Measurements from ENCODE around the gene HSPA12A. TPM values are rescaled to one million over a fixed set of nuclear protein-coding genes. Genes with fewer than 3 reads are reported as not detected.

Gene HSPA12A
- polyA plus RNA-seq, 1 experiment, result 20.5 TPM

DNA sequence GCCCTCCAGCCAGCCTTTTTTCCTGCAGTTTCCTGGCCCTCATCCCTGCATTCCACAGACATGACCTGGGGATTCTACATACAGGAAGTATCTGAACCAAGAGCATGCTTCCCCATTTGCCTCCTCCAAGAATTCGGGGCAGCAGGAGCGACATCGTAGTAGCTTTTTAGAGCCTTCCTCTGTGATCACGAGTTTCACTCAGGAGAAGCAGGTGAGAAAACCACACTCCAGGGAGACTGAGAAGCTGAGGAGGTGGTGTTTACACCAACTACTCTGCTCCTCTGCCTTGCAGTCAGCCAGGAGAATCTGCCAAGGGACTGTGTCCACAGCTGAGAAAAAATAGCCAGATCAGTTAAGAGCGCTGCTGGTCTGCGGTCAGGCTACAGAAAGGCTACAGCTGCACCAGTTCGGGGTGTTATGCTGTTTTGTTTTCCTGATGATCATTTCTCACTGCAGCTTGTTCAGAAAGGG, 54.1 kb downstream of the HSPA12A start:
- ChIA-PET CTCF (interaction anchor here (1.0 to 17.5 kb wide), 7 partner anchors 29 to 487 kb away, joined by 3 to 426 read pairs (median 5); no protein-coding TSS in a partner anchor), POLR2A (interaction anchor here (1.2 to 2.9 kb wide), 2 partner anchors 33 to 54 kb away, joined by 4 to 6 read pairs; partner anchors contain the start of gene HSPA12A)
- H3K27me3 ChIP-seq (ENCODE audit: control insufficient read depth, insufficient read depth, low read length), result no peaks in the 10 kb centered on the region
- peak; percentile 44 for DNase-seq (ENCODE audit: low read depth, low spot score)
- peak overlapping the region; percentile 30 for H3K4me3 ChIP-seq (ENCODE audit: low read depth, low read length)
- TF ChIP-seq, protein P1, sequence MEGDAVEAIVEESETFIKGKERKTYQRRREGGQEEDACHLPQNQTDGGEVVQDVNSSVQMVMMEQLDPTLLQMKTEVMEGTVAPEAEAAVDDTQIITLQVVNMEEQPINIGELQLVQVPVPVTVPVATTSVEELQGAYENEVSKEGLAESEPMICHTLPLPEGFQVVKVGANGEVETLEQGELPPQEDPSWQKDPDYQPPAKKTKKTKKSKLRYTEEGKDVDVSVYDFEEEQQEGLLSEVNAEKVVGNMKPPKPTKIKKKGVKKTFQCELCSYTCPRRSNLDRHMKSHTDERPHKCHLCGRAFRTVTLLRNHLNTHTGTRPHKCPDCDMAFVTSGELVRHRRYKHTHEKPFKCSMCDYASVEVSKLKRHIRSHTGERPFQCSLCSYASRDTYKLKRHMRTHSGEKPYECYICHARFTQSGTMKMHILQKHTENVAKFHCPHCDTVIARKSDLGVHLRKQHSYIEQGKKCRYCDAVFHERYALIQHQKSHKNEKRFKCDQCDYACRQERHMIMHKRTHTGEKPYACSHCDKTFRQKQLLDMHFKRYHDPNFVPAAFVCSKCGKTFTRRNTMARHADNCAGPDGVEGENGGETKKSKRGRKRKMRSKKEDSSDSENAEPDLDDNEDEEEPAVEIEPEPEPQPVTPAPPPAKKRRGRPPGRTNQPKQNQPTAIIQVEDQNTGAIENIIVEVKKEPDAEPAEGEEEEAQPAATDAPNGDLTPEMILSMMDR (IDR thresholded peaks at IDR 0.05; ENCODE audit: low read depth, low read length), result no peak
- H3K9me3 ChIP-seq (ENCODE audit: control insufficient read depth, insufficient read depth, low read length), result no peaks in the 10 kb centered on the region
- peak overlapping the region; percentile 84 for H3K27ac ChIP-seq (ENCODE audit: low read depth, low read length)

DNA sequence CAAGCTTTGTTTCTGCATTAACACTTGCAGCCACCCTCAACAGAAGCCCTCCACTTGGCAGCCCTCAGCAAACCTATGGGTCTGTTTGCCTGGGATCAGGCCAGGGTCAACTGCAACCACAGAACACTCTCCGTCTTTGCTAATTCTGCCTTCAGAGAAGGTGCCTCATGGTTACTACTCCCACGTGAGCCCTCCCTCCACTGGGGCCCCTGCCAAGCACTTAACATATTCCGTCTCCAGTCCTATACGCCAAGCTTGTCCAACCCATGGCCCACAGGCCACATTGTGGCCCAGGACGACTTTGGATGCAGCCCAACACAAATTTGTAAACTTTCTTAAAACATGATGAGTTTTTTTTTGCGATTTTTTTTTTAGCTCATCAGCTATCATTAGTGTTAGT, 54.7 kb downstream of the HSPA12A start:
- TF ChIP-seq, protein P1 (IDR thresholded peaks at IDR 0.05; ENCODE audit: low read depth, low read length), result no peak
- no peak for DNase-seq (ENCODE audit: low read depth, low spot score)
- POLR2A ChIA-PET, result interaction anchor here (2.9 kb wide), 1 partner anchor 55 kb away, joined by 6 read pairs; the partner anchor contains the start of gene HSPA12A
- Histone ChIP-seq H3K4me3 (ENCODE audit: low read depth, low read length) (no peak overlapping the region), H3K27me3 (ENCODE audit: control insufficient read depth, insufficient read depth, low read length) (no peaks in the 10 kb centered on the region), H3K27ac (ENCODE audit: low read depth, low read length) (peak overlapping the region; percentile 21), H3K9me3 (ENCODE audit: control insufficient read depth, insufficient read depth, low read length) (no peaks in the 10 kb centered on the region)
- CTCF ChIA-PET, result interaction anchor here (1.0 to 17.5 kb wide), 5 partner anchors 55 to 487 kb away, joined by 3 to 426 read pairs (median 5); no protein-coding TSS in a partner anchor

DNA sequence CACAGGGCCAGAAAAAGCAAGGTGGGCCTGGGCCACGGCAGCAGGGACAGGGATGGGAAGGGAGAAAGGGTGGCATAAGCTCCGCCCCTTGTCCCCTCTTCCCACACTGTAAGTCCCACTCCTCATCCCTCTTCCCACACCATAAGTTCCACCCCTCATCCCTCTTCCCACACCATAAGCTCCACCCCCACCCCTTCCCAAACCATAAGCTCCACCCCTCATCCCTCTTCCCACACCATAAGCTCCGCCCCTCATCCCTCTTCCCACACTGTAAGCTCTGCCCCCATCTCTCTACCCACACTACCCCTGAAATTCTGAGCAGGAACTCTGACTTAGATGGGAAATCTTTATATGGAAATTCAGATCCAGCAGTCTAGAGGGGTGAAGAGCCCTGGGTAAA, 55.7 kb downstream of the HSPA12A start:
- no peak for DNase-seq (ENCODE audit: low read depth, low spot score)
- ChIA-PET POLR2A (no interaction called here), CTCF (interaction anchor here (2.3 to 17.5 kb wide), 2 partner anchors 102 to 488 kb away, joined by 10 to 426 read pairs; no protein-coding TSS in a partner anchor)
- H3K4me3 ChIP-seq (ENCODE audit: low read depth, low read length), result no peak overlapping the region
- H3K27me3 ChIP-seq (ENCODE audit: control insufficient read depth, insufficient read depth, low read length), result no peaks in the 10 kb centered on the region
- no peaks in the 10 kb centered on the region for H3K9me3 ChIP-seq (ENCODE audit: control insufficient read depth, insufficient read depth, low read length)
- H3K27ac ChIP-seq (ENCODE audit: low read depth, low read length), result no peak overlapping the region
- TF ChIP-seq, protein P1 (IDR thresholded peaks at IDR 0.05; ENCODE audit: low read depth, low read length), result no peak

DNA sequence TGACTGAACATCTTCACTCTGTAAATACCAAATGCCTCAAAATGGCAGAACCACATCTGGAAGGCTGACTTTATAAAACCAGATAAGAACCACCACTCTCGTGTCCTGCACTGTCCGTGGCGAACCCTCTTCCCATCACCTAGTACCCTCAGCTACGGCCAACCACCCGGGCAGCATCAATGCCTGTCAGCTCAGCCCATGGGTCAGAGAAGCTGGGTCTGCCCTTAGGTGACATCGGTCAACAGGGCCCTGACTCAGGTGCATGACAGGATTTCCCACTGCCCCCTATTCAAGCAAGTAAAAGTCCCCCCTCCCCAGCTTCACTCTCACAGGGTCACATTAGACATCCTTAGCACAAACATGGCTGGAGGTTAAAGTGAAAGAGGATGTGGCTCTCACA, 56.6 kb downstream of the HSPA12A start:
- no peaks in the 10 kb centered on the region for H3K9me3 ChIP-seq (ENCODE audit: control insufficient read depth, insufficient read depth, low read length)
- TF ChIP-seq, protein P1 (IDR thresholded peaks at IDR 0.05; ENCODE audit: low read depth, low read length), result no peak
- no peak overlapping the region for H3K4me3 ChIP-seq (ENCODE audit: low read depth, low read length)
- H3K27me3 ChIP-seq (ENCODE audit: control insufficient read depth, insufficient read depth, low read length), result no peaks in the 10 kb centered on the region
- H3K27ac ChIP-seq (ENCODE audit: low read depth, low read length), result no peak overlapping the region
- no peak for DNase-seq (ENCODE audit: low read depth, low spot score)
- POLR2A ChIA-PET, result no interaction called here
- CTCF ChIA-PET, result interaction anchor here (2.3 to 17.5 kb wide), 2 partner anchors 103 to 489 kb away, joined by 10 to 426 read pairs; no protein-coding TSS in a partner anchor

DNA sequence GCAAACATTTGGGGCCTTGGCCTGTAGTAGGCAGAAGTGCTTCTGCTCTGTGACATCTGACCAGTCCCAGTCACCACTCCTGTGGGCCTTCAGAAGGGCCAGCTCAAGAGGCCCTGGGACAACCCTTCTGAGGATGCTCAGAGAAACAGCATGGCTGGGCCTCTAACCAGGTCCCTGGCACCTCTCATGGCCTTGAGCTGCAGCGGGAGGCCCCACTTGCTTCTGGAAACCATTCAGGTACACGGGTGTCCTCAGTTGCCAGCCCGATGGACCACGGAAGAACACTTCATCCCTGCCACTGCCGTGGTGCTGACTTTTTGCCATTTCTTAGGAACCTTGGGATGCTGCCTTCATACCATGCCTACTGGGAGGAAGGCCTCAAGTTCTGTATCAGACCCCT, 57.6 kb downstream of the HSPA12A start:
- no peak overlapping the region for H3K4me3 ChIP-seq (ENCODE audit: low read depth, low read length)
- TF ChIP-seq, protein P1 (IDR thresholded peaks at IDR 0.05; ENCODE audit: low read depth, low read length), result no peak
- DNase-seq (ENCODE audit: low read depth, low spot score), result no peak
- ChIA-PET POLR2A (no interaction called here), CTCF (interaction anchor here (0.6 to 17.5 kb wide), 3 partner anchors 104 to 490 kb away, joined by 3 to 426 read pairs (median 10); no protein-coding TSS in a partner anchor)
- H3K9me3 ChIP-seq (ENCODE audit: control insufficient read depth, insufficient read depth, low read length), result no peaks in the 10 kb centered on the region
- no peaks in the 10 kb centered on the region for H3K27me3 ChIP-seq (ENCODE audit: control insufficient read depth, insufficient read depth, low read length)
- H3K27ac ChIP-seq (ENCODE audit: low read depth, low read length), result no peak overlapping the region
